Activated gamma-delta T cell treated with anti-CD3 and anti-CD28 coated beads, Interleukin-2, amount 50 U/mL, for 16 hours (primary cell): ENCODE results near the gene TRPM5.

Experiments used
- DNase-seq: peaks from one replicate; pipeline ENCODE4 v3.0.0-alpha.2; 2020; ENCODE audit warnings: low read depth

Gene TRPM5

DNA sequence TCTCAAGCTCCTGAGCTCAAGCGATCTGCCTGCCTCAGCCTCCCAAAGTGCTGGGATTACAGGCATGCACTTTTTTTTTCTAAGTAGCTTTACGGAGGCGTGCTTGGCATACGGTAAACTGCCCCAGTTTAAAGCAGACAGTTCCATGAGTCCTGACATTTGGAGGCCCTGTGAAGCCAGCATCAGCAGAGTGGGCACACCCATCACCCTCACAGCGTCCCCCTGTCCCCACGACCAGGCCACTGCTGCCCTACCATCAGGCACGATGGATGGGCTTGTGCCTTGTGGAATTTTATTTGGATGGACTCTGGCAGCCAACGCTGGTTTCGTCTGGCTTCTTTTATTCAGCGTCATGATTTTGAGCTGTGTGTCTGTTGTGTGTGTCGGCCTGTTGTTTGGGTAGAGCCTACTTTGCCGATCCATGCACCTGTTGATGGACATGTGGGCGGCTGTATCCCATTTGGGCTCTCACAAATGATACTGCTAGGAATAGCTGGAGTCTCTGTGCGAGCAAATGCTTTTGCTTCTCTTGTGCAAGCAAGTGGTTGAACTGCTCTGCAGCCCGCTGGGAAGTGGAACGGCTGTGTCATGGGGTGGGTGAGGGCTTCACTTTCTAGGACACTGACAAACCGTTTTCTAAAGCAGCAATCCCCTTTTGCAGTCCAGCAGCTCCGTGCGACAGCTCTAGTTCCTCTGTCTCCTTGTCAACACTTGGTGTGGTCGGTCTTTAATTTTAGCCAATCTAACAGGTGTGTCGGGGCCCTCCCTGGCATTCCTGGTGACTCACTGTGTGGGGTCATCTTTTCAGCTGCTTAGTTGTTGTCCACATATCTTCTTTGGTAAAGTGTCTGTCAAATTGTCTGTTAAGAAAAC, 24.3 kb upstream of the TRPM5 start:
- no peak for DNase-seq

DNA sequence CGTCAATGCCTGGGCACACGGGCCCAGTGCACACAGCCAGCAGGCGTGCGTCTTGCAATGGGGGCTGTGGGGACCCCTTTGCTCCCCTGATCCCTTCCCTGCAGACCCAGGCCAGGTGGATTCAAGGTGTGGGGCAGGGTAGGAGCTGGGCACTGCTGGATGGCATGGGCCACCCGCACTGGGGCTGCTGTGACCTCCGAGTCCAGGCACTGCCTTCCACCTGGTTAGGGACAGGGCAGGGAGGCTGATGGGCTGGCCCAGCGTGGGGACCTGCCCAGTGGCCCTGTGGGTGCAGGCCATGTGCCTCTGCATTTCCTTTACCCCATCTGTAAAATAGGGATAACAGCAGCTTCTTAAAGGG, 23.4 kb upstream of the TRPM5 start:
- no peak for DNase-seq

DNA sequence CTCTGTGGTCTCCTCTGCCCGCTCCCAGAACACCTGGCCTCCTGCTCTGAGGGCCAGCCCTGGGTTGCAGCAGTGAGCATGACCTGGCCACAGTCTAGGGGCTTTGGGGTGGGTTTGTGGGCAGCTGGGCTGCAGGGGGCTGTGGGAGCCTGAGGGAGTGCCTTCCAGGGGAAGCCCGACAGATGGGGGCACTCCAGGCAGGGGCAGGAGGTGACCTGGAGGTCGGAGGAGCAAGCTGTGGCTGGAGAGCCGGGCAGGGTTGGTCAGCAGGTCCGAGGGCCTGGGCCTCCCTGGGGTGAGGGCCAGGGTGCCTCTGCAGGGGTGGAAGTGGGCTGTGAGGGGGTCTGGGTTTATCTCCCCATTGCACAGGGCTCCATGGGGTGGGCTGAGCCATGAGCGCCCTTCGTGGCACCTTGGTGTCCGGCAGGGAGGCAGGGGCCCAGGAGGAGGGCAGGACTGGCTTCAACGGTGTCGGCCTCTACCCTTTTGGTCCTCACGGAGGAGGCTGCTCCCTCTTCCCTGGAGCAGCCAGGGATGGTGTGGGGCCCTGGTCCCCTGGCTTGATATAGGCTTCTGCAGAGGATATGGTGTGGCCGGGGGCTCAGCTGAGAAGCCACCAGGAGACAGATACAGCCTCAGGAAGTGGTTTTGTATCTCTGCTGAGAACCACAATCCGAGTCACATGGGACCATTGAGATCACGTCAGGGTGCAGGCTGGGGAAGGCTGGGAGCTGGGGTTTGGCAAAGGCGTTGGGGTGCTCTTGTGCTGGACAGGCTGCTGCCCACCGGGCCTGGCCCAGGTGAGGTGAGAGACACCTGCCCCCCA, 22.8 kb upstream of the TRPM5 start:
- DNase-seq: peak; percentile 25

DNA sequence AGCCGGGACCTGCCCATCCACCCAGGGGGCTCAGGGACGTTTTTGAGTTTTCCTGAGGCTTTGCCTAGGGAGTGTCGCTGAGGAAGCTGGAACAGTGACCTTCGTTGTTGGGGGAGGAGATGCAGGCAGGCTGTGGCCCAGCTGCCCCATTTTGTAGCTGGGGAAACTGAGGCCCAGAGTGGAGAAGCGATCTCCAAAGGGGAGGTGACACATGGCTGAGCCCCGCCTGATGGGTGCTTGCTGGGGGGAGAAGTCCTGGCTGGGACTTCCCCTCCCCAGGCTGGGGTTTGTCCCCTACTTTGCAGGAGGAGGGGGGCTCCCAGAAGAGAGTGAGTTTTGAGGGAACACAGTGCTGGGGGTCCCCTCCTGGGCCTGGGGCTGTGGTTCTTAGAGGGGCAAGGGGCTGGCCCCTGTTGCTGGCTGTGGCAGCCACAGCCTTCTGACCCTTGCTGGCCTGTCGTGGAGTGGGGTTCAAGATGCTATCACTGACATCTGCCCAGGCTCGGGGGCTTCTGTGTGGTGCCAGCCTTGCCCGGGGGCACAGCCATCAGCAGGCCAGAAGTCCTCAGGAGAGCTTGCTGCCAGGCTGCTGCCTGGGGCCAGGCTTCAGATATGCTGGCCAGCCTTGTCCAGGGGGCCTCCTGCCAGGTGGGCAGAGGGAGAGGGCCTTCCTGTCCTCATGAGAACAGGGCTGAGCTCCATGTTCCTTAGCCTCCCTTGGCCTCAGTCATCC, 21.9 kb upstream of the TRPM5 start:
- no peak for DNase-seq

DNA sequence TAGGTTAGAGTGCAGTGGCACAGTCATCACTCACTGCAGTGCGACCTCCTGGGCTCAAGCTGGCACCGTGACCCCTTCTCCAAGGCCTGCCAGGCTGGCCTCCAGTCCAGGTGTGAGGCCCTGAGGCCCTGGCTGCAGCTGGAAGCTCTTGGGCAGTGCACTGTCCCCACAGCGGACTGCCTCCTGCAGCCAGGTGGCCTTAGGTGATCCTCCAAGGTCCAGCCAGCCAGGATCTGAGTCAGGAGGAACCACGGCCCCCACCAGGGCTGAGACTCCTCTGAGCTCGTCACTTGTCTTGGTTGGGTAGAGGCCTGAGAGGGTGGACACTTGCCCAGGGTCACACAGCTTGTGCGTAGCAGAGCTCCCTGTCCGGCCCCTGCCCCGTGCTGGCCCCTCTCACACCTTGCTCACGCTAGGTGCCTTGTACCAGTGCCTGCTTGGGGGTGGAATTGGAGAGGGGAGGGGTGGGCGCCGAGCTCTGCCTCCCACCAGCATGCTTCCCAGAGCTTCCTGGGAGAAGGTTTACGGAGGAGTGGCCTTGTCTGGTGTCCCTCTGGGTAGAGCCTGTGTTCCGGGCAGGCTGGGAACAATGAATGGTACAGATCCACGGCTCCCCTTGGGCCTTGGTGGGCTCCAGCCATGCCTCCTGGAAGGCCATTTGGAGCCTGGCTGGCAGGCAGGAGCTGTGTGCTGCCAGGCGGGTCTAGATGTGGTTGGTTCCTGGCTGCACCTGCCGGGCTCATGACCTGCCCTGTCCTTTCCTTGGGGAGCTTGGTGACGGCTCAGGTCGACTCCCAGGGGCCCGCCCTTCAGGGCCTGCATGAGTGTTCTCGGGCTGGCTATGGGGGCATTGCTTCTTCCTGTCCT, 21.1 kb upstream of the TRPM5 start:
- no peak for DNase-seq

DNA sequence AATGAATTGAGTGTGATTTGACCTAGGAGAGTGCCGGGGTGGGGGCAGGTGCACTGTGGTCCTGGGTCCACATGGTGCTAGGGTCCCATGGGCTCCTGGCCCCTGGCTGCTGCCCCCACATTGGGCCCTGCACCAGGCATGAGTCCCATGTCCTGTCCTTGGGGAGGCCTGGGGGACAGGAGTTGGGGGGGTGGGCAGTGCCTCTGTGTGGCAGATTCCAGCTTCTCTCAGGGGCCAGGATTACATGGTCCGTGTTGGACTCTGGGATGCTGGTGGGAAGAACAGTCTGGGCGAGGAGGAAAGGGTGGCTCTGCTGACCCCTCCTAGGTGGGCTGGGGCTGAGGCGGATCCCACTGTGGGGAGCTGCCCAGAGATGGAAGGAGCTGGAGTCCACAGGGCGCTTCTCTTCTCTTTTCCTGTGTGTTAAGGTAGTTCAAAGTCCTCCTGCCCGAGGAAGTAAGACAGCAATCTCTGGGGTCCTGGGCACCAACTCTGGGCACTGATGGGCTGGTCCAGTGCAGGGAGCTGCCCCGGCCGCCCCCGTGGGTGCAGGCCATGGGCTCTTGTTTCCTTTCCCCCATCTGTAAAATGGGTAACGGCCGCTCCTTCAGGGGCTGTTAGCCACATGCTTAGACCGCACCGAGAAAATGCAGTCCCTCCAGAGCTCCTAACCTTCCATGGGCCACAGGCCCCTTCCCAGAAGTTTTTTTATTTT, 20.3 kb upstream of the TRPM5 start:
- DNase-seq: no peak

DNA sequence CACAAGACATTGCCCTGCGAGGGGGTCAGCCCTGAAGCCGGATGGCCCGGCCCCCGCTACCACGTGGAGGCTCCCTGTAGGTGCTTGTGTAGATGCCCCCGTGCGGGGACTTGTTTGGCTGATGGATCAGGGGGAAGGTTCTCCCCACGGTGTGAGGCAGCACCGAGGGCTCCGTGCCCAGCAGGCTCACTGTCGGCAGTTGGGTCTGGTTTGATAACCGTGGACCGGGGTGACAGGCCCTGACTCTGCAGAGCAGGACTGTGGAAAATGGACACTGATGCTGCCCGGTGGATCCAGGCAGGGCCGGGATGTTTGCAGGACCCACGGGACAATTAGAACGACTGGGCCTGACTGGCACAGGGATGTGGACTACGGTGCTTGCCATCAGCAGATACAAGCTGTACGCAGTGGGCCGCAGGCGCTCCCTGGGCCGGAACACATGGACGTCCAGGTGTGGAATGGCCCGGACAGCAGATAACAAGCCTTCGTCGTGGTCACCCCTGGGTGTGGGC, 19.5 kb upstream of the TRPM5 start:
- DNase-seq: no peak

DNA sequence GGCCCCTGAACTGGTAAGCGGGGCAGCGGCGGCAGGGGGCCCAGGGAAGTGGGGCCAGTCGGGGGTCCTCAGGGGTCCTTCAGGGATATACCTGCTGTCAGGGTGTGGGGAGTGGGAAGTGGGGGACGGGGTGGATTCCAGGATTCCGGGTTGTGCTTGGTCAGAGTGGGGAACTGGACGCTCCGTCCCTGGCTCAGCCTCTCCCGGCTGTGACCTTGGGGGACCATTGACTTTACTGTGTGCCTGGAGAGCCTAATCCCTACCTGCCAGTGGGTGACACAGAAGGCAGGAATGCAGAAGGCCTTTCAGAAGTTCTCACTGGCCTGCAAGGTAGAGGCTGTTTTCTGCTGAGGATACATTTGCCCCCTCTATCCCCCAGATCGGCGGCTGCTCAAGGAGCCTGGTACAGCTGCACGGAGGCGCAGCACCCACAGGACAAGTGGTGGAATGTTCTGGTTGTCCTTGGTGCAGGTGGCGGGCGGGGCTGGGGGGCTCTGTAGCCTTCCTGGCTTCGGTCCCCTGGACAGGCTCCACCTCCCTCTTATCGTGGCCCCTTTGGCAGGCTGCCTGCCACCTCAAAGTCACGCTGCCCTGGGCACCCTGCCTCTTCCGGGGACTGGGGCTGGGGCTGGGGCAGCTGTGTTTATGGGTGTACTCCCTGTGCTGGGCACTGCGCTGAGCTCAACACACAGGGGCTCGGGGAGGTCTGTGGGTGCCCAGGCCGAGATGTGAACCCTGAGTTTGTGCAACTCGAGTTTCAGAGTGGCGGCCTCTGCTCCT, 18.9 kb upstream of the TRPM5 start:
- no peak for DNase-seq

DNA sequence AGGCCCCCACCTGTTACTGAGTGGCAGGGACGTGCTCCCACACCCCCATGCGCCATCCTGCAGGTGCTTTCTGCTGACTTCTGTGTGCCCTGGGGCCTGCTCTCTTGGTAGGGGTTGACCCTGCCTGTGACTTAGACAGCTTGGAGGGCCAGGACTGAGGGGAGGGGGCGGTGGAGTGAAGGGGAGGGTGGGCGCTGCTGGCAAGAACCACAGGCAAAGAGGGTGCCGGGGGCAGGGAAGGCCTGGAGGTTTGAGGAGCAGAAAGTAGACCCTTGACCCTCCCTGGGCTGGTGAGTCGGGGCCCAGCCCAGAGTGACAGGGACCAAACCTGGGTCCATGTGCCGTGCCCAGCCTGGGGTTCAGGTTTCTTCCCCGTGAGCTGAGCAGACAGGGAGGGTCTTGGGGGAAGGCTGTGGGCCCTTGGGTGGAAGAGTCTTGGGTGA, 18.2 kb upstream of the TRPM5 start:
- no peak for DNase-seq

DNA sequence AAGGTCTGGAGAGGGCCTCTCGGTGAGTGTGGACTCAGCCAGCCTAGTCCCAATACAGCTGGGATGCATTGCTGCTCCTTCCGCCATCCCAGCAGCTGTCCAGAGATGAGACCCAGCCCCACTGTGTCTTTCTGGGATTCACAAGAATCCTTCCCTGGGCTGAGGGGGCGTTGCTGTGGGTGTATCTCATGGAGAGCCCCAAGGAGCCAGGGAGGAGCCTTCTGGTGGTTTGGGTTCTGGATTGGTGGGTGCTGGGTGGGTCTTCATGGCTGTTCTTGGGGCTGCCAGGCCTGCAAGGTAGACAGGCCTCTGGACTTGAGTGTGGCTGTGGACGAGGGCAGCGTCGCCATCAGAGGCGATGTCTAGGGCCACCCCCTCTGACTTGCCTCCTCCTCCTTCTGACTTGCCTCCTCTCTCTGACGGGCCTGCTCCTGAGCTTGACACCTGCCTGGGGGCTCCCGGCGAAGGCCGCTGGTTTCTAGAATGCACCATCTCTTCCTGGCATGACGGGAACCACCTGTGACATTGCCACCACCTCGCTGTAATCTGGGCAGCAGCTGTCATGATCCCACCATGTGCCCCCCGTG, 17.7 kb upstream of the TRPM5 start:
- DNase-seq: no peak

DNA sequence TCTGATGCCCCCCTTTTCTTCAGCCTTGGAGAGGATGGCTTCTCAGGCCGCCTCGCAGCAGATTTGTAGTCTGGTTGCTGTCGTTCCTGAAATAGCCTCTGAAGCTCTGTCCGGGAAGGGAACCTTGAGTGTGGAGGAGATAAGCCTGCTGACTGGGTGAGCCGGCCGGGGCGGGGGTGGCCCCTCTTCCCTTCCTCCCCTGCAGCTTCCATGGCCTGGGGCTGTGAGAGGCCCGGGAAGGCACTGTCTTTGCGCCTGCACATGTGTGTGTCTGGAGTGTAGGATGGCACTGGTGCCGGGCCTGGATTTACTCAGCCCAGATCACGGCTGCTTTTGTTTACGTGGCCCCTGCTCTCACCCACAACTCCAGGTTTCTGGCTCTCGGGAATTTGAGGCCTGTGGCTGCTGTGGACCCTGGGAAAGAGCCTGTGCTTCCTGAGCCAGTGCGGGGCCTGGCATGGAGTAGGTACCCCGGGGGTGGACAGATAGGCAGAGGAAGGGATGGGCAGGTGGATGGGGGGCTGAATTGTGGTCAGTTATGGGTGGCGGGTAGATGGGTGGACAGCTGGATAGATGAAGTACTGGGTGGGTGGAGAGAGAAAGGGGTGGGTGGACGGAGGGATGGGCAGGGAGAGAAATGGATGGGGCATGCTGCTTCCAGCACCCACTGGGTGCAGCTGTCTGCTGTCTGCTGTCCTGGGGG, 17.1 kb upstream of the TRPM5 start:
- DNase-seq: no peak

DNA sequence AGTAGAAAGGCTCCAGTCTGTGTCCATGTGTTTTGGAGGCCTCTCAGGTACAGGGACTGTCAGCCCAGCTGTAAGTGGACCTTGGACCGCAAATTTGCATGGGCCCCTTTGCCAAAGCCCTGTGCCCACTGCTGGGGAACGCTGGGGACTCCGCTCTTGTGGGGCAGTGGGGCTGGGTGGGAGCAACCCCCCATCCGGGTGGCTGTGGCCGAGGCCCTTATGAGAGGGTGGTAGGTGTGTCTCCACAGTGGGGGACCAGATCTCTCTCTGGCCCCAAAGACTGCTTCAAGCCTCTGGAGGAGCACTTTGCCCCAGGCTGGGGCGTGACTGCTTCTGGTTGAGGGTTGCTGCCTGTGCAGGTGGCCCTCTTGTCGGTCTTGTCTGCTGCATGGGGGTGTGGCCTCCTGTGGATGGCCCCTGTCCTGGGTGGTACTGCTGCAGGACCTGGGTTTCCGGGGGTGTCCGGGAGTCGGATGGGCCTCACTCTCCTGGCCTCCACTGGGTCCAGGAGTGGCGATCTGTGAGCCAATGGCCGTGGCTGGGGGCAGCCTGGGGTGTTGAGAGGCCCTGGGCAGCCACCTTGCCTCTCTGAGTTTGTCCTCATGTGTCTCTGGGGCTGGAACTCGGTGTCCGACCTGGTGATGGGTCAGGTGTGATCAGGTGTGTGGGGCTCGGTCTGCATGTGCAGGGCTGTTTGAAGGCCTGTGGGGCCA, 16.4 kb upstream of the TRPM5 start:
- DNase-seq: no peak

DNA sequence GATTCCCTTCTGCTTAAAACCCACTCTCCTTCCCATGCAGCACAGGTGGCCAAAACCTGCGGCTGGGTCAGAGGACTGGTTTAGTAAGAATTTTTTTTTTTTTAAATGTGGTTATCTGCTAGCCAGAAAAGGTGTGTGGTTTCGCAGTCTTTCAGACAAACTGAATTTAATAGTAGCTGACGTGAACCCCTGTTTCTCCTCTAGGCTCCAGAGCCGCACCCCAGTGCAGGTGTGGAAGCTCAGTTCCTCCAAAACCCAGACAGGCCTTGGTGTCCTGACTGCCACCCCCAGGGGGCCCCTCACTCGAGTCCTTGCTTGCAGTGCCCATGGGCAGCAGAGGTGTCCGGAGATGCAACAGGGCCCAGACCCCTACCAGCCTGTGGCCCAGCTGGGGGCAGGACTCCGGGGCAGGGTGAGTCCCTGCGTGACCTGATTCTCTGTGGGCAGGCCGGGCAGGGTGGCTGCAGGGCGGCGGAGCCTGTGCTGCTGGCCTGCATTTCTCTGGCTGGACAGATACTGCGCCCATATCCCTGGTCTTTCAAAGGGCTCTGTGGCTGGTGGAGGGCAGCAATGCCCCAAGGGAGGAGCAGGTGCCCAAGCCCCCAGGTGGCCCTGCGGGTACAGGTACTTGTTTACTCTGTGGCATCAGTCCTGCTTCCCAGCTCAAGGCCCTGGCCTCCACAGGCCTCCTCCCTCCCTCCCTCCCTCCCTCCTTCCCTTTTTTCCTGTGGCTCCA, 15.7 kb upstream of the TRPM5 start:
- no peak for DNase-seq

DNA sequence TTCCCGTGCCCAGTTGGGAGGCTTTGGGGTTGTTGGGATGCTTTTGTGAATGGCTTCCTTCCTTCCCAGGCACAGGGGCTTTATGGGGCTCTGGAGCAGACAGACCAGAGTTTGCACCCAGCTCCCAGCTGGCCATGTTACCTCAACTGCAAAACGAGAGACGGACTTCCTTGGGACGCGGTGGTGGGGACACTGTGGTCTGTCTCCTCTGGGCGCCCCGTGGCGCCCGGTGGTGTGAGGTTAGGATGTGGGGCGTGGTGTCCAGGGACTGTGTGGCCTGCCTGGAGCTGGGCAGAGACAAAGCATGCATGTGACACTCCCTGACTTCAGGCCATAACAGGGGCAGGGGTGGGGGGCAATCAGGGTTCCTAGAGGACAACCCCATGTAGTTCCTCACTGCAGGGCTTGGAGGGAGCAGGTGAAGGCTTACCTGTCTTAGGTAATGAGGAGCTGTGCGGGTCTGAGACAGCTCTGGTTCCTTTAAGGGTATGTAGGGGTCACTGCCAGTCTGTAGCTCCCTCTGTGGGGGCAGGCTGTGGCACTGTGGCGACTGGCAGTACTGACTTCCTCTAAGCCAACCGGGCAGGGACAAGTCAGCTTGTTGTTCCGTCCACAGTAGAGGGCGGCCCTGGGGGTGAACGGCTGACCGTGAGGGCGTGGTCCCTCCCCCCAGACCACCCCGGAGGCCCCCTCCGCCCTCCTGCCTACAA, 14.9 kb upstream of the TRPM5 start:
- DNase-seq: no peak

DNA sequence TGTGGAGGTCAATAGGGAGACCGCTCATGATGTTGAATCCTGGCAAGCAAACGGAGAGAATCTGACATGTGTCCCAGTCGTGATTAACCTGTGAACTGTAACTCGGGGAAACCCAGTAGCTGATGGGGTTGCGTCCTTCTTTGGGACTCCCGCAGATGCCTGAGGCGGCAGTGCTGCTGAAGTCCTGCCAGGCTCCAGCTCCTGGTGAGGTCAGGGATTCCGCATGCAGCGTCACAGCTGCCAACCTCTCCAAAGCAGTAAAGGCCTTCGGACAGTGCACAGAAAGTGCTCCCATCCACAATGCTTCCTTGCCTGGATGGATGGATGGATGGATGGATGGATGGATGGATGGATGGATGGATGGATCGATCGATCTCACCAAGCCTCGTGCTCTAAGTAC, 14.0 kb upstream of the TRPM5 start:
- DNase-seq: no peak

DNA sequence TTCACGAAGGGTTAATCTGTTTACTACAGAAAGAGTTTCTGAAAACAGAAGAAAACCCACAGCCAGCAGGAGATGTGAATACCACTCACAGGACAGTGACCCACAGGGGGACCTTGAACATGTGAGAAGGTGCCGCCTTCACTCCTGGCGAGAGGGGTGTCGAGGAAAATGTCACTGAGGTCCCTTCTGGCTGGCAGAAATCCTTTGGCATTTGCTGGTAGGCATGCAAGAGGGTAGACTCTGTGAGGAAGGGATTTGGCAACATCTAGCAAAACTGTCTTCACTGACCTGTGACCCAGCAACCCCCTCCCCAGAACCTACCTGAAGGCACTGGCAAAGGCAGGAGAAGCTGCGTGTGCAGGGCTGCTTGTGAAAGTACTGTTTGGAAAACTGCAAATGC, 9.1 kb upstream of the TRPM5 start:
- DNase-seq: no peak
